ENCODE data around the gene SCARF1. TPM values are rescaled to one million over a fixed set of nuclear protein-coding genes. Genes with fewer than 3 reads are reported as not detected.

Gene SCARF1
- total RNA-seq, 1 experiment from 2014 or later: 1.3 TPM

GRCh38 chr17:1627982-1628855, 17.3 kb downstream of the SCARF1 start, which contains the start of gene SLC43A2:
SLC43A2 (minus strand) TSS chr17:1628834; CDS start chr17:1627874, 960 bp downstream.
- peak; percentile 77 for DNase-seq (ENCODE audit: low spot score)

DNA sequence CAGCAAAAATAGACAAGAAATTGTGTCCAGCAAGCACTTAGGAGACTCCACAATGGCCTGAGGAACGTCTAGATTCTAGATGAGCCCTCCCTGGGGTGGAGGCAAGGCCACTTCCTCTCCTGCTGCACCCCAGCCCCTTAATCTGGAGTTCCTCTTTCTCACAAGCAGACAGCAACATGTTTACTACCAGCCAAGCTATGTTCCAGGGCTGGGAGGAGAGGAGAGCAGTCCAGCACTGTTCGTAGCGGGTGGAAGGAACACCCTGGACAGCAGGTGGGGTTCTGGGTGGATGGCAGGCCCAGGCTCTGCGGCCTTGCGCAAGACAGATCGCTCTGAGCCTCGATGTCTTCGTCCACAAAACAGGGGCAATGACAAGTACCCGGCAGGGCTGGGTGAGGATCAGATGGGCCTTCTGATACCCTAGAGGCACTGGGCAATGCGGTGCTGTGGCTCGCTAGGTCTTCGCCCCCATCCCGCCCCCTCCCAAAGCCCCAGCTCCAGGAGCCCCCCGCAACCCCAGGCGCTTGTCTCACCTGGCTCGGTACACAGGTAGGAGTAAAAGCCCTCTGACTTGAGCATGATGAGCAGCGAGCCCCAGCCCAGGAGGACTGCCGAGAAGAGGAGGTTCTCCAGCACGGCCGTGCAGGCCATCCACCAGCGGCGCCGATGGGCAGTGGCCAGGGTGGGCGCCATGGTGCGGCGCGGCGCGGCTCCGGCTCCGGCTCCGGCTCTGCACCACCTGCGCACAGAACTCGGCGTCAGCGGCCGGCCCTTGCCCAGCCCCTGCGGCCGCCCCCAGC, 18.1 kb downstream of the SCARF1 start:
- DNase-seq (ENCODE audit: low spot score): no peak

DNA sequence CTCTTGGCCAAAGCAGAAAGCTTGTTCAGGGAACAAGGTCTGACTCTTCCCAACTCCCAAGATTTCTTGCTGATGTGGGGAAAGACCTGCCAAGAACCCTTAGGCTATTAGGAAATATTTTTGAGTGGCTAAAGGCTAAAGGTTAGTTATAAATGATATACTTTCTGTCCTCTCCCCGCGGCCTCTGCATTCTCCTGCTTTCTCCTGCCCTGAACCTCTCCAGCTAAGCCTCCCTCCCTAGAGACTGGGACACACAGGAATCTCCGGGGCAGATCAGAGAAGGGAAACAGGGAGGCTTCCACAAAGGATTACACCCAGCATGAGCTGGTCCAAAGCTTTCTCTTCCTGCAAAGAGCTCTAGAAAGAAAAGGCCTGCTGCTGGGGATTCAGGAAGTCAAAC, 19.2 kb downstream of the SCARF1 start:
- no peak for DNase-seq (ENCODE audit: low spot score)

GRCh38 chr17:1625581-1625980, 20.0 kb downstream of the SCARF1 start:
- DNase-seq (ENCODE audit: low spot score): no peak

DNA sequence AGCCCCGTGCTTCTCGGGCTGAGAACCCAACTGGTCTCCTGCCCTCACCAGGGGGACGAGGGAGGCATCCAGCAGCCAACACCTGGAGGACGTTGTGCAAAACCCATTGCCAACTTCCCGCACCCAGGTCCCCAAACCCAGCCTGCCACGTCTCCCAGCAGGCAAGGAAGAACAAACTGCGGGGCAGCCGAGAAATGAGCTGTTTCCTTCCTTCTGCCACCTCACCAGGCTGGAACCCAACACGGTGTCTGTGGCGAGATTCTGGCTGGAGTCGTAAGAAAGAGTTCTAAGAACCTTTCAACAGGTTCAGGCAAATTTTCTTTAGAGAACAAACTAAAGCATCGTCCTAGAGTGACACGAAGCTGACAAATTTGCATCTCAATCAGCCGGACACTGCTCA, 20.5 kb downstream of the SCARF1 start:
- no peak for DNase-seq (ENCODE audit: low spot score)

- no peak for DNase-seq (ENCODE audit: low spot score)
Observed at GRCh38 chr17:1624650-1625049, 20.9 kb downstream of the SCARF1 start.

- DNase-seq (ENCODE audit: low spot score): no peak
Observed at GRCh38 chr17:1623057-1623630, 22.4 kb downstream of the SCARF1 start.

DNA sequence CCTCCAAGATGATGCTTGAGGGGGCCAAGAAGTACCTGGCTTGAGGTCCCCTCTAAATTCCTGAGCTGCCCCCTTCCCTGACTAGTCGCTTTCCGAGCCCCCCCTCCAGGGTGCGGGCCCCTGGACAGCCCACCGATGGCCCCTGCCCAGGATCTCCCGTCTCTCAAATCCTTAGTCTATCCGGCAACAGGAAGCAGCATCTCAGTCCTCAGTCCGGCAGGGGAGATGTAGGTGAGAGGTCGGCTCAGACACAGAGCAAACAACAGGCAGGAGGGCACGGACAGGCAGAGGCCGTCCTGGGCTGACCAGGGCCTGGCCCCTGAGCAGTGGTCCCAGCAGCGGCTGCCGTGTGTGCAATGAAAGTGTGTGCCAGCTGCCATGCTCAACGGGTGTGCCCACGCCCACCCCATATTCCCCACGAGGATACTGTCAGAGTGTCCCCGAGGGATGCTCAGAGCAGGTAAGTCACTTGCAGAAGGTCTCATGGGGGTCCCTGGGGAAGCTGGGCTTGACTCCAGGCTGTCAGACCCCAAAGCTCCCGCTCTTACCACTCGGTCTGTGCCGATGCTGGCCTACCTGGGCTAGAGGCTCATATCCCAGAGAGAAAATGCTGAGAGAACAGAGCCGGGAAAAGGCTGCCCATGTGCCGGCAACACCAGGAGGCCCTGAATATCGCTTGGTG, 24.1 kb downstream of the SCARF1 start:
- DNase-seq (ENCODE audit: low spot score): no peak

GRCh38 chr17:1620486-1620885, 25.0 kb downstream of the SCARF1 start:
- no peak for DNase-seq (ENCODE audit: low spot score)

- DNase-seq (ENCODE audit: low spot score): peak; percentile 72
Observed at GRCh38 chr17:1617620-1618174, 27.8 kb downstream of the SCARF1 start.

GRCh38 chr17:1616101-1616500, 29.4 kb downstream of the SCARF1 start:
- no peak for DNase-seq (ENCODE audit: low spot score)

DNA sequence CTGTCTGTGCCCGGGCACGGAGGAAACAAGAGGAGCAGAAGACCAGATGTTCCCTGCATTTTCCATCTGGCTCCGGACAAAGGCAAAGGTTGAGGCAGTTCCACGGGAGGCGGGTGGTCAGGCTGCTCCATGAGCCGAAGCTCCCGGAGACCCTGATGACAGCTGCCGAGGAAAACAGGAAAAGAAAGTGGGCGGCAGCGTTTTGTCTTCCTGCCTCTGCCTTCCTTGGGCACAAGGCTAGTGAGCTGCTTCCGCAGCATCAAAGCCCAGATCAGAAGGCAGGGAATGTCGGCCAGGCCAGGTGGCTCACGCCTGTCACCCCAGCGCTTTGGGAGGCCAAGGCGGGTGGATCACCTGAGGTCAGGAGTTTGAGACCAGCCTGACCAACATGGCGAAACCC, 33.1 kb downstream of the SCARF1 start:
- DNase-seq (ENCODE audit: low spot score): no peak

DNA sequence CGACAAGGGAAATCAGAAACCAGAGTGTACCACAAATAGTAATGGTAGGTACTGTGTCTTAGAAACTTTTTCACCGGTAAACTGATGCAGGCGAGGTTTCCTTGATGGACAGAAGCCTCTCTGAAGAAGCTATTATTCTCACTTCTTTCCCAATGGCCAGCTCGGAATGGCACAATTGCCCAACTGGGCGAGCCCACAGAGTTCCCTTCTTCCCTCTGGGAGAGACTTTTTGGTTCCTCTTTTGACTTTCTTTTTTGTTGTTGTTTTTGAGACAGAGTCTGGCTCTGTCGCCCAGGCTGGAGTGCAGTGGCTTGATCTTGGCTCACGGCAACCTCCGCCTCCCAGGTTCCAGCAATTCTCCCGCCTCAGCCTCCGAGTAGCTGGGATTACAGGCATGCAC, 33.8 kb downstream of the SCARF1 start:
- no peak for DNase-seq (ENCODE audit: low spot score)

DNA sequence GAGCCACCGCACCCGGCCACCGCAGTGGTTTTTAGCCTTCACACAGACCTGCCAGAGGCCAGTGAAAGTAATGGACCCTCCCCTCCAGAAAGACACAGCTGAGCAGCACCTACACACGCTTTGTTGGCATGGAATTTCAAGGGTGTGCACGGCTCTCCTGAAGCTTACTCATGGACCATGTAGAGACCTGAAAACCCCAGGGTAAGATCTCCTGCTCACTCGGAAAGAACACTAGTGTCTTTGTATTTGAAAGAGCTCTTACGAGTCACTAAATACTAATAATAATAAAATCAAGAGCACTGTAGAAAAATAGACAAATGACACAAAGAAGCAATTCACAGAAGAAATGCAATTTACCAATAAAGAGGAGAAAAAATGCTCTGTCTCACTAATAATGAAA, 36.9 kb downstream of the SCARF1 start:
- no peak for DNase-seq (ENCODE audit: low spot score)

GRCh38 chr17:1607971-1608320, 37.6 kb downstream of the SCARF1 start:
- DNase-seq (ENCODE audit: low spot score): no peak

DNA sequence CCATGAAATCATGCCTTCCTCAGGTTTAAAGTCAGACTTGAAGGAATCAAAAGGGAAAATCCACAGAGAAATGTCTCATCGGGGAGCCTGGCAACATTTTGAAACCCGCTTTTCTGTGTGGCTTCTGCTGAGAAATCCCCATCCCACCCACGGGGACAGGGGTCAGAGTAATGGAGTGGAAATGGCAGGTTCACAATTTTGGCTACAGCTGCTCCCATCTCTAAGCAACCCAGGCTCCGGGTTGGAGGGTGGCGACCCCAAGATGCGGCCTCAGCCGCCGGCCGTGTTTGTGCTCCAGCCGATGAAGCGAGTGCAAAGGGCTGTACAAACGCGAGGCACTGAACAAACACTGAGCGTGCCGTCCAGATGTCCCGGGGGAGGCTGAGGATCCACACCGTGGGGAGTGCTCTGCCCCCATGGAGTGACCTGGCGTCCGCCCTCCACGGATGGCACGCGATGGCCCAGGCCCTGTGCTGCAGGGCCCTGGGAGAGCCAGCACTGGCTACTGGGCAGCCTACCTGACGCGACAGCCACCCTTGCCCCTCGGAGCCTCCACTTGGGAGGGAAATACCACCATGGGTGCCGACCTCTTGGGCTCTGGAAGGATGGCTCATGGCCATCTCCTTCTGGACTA, 39.1 kb downstream of the SCARF1 start:
- DNase-seq (ENCODE audit: low spot score): no peak

DNA sequence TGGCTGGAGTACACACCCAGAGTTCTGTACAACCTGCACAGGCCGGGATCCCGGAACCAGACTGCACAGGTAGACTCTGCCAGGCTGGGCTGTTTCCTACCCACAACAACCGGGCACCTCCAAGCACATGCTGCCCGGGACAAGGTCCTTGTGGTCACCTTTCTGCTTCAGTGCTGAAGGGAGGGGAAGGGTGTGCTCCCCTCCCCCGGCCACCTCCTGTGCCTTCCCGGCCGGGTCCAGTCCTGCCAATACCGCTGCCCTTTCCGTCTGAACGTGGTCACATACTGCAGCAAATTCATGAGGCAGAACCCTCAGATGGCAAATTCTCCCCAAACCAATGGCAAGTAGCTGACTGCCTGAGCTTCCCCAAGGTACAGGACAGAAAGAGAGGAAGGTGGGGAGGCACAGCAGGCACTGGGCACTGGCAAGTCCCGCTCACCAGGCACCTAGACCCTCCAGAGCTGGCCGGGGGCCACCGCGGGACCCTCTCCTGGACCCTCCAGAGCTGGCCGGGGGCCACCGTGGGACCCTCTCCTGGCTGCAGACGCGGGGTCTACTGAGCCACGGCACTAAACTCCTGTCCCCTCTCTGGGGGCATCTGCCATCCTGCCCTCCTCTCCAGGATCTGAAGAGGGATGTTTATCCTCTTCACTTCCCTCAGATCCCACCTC, 39.7 kb downstream of the SCARF1 start:
- DNase-seq (ENCODE audit: low spot score): no peak

GRCh38 chr17:1604831-1605528, 40.6 kb downstream of the SCARF1 start:
- DNase-seq (ENCODE audit: low spot score): no peak

GRCh38 chr17:1601571-1601970, 44.0 kb downstream of the SCARF1 start:
- no peak for DNase-seq (ENCODE audit: low spot score)
